Ramos (cell line): ENCODE data around the gene F11.
"Not testable (repeated sequence)": the region's sequence is repeated elsewhere in the genome, so short reads cannot be mapped to it uniquely, and the experiment has no call there.

Experiments
- in situ Hi-C: fragments of 300-500 bp; cut with MboI; formaldehyde crosslinking; loops from one replicate; pipeline ENCODE4 v1.14.3; 2022; ENCODE audit warnings: low sequenced_read_pairs; ENCODE audit not compliant: unreplicated experiment

F11 gene

DNA sequence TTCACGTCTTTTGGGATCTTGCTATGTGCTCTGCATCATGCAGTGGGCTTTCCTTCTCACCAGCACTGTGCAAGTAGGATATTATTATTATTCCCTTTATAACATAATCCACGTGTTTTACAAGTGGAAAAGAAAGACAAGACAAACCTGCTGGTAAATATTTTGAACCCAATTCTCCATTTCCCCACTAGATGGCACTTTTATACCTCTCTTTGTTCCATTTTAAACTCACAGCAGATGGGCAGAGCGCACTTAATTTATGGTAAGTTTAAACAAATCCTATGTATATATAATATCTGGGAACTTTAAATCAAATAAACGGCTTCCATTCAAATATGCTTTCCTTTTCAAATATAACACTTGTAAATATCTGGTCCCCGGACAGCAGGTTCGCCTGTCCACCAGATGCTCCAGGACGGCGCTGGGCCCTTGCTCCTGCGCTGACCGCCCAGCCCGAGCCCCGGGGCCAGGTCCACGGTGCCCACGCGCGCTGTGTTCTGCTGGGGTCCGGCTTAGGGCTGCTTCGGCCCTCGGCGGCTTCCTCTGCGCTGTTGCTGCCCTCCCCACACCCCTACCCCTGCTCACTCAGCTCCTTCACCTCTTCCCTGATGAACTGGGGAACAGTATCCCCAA is 31.1 kb downstream of the F11 start:
- in situ Hi-C loops: loop anchor here (10.0 kb wide), 1 partner anchor 288 kb away; no protein-coding TSS in a partner anchor

- in situ Hi-C loops: loop anchor here (10.0 kb wide), 1 partner anchor 287 kb away; no protein-coding TSS in a partner anchor
These were observed 32.1 kb downstream of the F11 start for GRCh38 chr4:186298031-186298647.

- in situ Hi-C loops: loop anchor here (10.0 kb wide), 1 partner anchor 286 kb away; no protein-coding TSS in a partner anchor
These were observed 33.3 kb downstream of the F11 start for GRCh38 chr4:186299291-186299690.

GRCh38 chr4:186300659-186301390 is 34.8 kb downstream of the F11 start:
- in situ Hi-C loops: no loop called here

GRCh38 chr4:186304216-186304615 is 38.2 kb downstream of the F11 start:
- in situ Hi-C loops: no loop called here

DNA sequence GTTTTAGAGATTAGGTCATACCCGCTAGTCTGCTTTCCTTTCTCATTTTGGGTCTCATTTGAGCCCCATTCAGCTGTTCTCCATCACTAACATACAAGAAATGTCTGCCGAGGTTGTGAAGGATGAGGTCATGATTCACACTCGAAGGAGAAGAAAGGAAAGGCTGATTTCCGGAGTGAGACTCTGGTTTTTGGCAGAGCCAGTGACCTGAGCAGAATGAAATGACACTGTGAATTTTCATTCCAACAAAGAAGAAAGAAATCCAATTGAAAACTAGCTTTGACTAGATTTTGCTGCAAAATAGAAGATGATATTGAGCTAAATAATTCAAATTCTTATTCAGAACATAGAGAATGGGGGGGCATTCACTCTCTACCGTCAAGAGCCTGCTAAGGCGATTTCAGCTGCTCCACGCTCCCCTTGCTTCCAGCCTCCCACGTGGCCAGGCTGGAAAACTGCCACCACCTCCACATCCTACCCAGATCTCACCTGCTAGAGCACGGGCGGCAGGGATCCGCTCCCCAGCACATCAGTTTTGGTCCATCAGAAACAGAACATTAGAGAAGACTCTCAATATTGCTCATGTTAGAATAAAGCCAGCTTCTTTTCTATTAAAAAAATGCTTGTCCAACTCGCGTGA is 39.0 kb downstream of the F11 start:
- in situ Hi-C loops: no loop called here

DNA sequence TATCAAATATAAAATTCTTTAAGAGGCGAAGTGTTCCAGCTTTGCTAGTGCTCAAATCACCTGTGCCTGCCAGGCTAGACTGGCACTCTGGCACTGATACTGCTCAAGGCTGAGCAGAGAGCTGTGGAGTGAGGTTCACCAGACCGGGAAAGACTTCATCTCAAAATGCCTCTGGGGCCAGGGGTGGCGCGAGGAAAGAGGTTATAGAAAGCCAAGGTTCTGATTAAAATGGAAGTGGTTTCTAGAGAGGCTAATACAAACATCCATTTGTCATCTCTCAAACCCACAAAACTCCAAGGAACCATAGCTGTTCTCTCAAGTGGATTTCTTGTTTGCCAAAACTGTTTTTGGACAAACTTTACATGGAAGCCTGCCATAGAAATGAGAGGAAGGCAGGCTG is 41.5 kb downstream of the F11 start:
- in situ Hi-C loops: no loop called here

- in situ Hi-C loops: no loop called here
These were observed 41.9 kb downstream of the F11 start for GRCh38 chr4:186307916-186308315.

- in situ Hi-C loops: no loop called here
These were observed 52.5 kb downstream of the F11 start for GRCh38 chr4:186318481-186318880.

DNA sequence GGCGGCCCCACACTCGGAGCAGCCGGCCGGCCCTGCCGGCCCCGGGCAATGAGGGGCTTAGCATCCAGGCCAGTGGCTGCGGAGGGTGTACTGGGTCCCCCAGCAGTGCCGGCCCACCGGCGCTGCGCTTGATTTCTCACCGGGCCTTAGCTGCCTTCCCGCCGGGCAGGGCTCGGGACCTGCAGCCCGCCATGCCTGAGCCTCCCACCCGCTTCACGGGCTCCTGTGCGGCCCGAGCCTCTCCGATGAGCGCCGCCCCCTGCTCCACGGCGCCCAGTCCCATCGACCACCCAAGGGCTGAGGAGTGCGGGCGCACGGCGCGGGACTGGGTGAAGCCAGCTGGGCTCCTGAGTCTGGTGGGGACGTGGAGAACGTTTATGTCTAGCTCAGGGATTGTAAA is 58.7 kb downstream of the F11 start:
- in situ Hi-C loops: not testable (repeated sequence)

- in situ Hi-C loops: no loop called here
These were observed 60.4 kb downstream of the F11 start for GRCh38 chr4:186326391-186326790.

DNA sequence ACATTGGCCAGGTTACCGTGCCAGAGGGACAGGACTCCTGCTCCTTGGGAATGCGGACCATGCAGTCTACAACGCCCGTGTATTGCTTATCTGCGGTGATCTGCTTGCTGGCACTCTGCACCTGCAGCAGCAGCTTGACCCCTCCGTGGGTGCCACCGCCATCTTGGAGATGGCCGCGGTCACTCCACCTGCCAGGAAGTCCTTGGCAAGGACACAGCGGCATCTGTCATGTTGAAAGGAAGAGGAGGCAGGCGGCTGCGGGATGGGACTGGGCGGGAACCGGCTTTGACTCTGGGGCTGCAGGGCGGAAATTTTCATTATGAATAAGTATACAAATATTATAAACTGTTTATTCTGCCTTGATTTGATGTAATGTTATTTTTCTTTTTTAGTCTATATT is 63.4 kb downstream of the F11 start:
- in situ Hi-C loops: no loop called here

- in situ Hi-C loops: no loop called here
These were observed 64.4 kb downstream of the F11 start for GRCh38 chr4:186330368-186330767.

GRCh38 chr4:186335793-186336192 is 69.8 kb downstream of the F11 start:
- in situ Hi-C loops: no loop called here
